MCF 10A (cell line): ENCODE results near the gene TBX5. TPM values are rescaled to one million over a fixed set of nuclear protein-coding genes. Genes with fewer than 3 reads are reported as not detected.

Experiments used
- BruUV-seq: library from RNA; stranded (reverse); fragments of 400-500 nt; replicated peaks from 2 replicates; lab custom pipeline; 2021; lab: Mats Ljungman, UMichigan
- CTCF ChIA-PET: fragments of 300-600 bp; sonication (Branson Sonifier 250); formaldehyde crosslinking; extraction: SDS; loops from one replicate; lab custom pipeline; 2021; ENCODE audit warnings: antibody characterized with exemption, inconsistent platforms; lab: Yijun Ruan, JAX
- POLR2A ChIA-PET: fragments of 300-600, 350-650 bp; sonication (Branson Sonifier 250); formaldehyde crosslinking; extraction: SDS; loops from one replicate; lab custom pipeline; 2020; ENCODE audit warnings: antibody characterized with exemption, inconsistent platforms; lab: Yijun Ruan, JAX
- DNase-seq: peaks from one replicate; pipeline ENCODE4 v3.0.0-alpha.2; 2018; ENCODE audit not compliant: unreplicated experiment
- H3K27ac Mint-ChIP-seq: one replicate; pipeline ENCODE4 v1.8.0; 2022; ENCODE audit warnings: mild to moderate bottlenecking, low read depth, mixed read lengths; ENCODE audit not compliant: unreplicated experiment
- H3K27me3 Mint-ChIP-seq: one replicate; pipeline ENCODE4 v1.8.0; 2022; ENCODE audit warnings: mixed read lengths; ENCODE audit not compliant: insufficient read depth, unreplicated experiment
- H3K36me3 Mint-ChIP-seq: one replicate; pipeline ENCODE4 v1.8.0; 2022; ENCODE audit warnings: mild to moderate bottlenecking, moderate library complexity, mixed read lengths; ENCODE audit not compliant: insufficient read depth, unreplicated experiment
- H3K4me1 Mint-ChIP-seq: one replicate; pipeline ENCODE4 v1.8.0; 2022; ENCODE audit warnings: mixed read lengths; ENCODE audit not compliant: insufficient read depth, unreplicated experiment
- H3K4me3 Mint-ChIP-seq: one replicate; pipeline ENCODE4 v1.8.0; 2022; ENCODE audit warnings: mild to moderate bottlenecking, moderate library complexity, mixed read lengths; ENCODE audit not compliant: unreplicated experiment
- H3K9me3 Mint-ChIP-seq: one replicate; pipeline ENCODE4 v1.8.0; 2022; ENCODE audit warnings: mixed read lengths; ENCODE audit not compliant: unreplicated experiment
- CTCF ChIP-seq: fragments of 200-600 bp; IDR thresholded peaks from one replicate; pipeline ENCODE4 v1.8.0; 2022; ENCODE audit warnings: antibody characterized with exemption, mild to moderate bottlenecking; ENCODE audit not compliant: unreplicated experiment
- intact Hi-C: fragments of 100-400 bp; cut with micrococcal nuclease; formaldehyde crosslinking; loops from 2 replicates; pipeline ENCODE4 v1.14.1; 2022
- total RNA-seq: library from RNA; stranded (reverse); gene quantifications from 2 replicates; pipeline ENCODE4 v1.2.3, GENCODE V29; 2022

TBX5 gene
- total RNA-seq, 1 experiment from 2014 or later = not detected

- no peaks in the 10 kb centered on the region for H3K36me3 Mint-ChIP-seq
Measured at GRCh38 chr12:114406984-114407841, 1.3 kb upstream of the TBX5 start.

GRCh38 chr12:114406316-114406983, 506 bp upstream of the TBX5 start:
- no peak overlapping the region for H3K27ac Mint-ChIP-seq
- no peak for DNase-seq
- no peaks in the 10 kb centered on the region for H3K9me3 Mint-ChIP-seq
- BruUV-seq = no TSS peak
- H3K4me1 Mint-ChIP-seq = no peaks in the 10 kb centered on the region
- ChIA-PET CTCF (interaction anchor here (1.1 kb wide), 1 partner anchor 35 kb away, joined by 3 read pairs; no protein-coding TSS in a partner anchor), POLR2A (no interaction called here)
- no peak overlapping the region for H3K4me3 Mint-ChIP-seq
- H3K36me3 Mint-ChIP-seq = no peaks in the 10 kb centered on the region
- intact Hi-C loops = no loop called here
- TF ChIP-seq CTCF = no peak
- H3K27me3 Mint-ChIP-seq = peaks cover 29% of the 10 kb centered on the region

More at GRCh38 chr12:114406984-114407841, 1.3 kb upstream of the TBX5 start:
- H3K4me3 Mint-ChIP-seq = no peak overlapping the region
- H3K9me3 Mint-ChIP-seq = no peaks in the 10 kb centered on the region
- TF ChIP-seq CTCF = no peak
- CTCF ChIA-PET = interaction anchor here (0.8 to 1.1 kb wide), 2 partner anchors 36 to 1480 kb away, joined by 3 read pairs; no protein-coding TSS in a partner anchor
- peaks cover 22% of the 10 kb centered on the region for H3K27me3 Mint-ChIP-seq
- no TSS peak for BruUV-seq
- intact Hi-C loops = no loop called here
- no peak overlapping the region for H3K27ac Mint-ChIP-seq
- POLR2A ChIA-PET = no interaction called here
- no peak for DNase-seq
- H3K4me1 Mint-ChIP-seq = no peaks in the 10 kb centered on the region

GRCh38 chr12:114404926-114405518, 922 bp downstream of the TBX5 start:
- Mint-ChIP-seq H3K9me3 (no peaks in the 10 kb centered on the region), H3K27ac (no peak overlapping the region), H3K4me1 (no peaks in the 10 kb centered on the region), H3K27me3 (peaks cover 35% of the 10 kb centered on the region), H3K4me3 (no peak overlapping the region), H3K36me3 (no peaks in the 10 kb centered on the region)
- intact Hi-C loops = no loop called here
- DNase-seq = no peak
- BruUV-seq = no TSS peak
- ChIA-PET CTCF (interaction anchor here (0.6 to 1.0 kb wide), 2 partner anchors 12 to 424 kb away, joined by 3 to 5 read pairs; no protein-coding TSS in a partner anchor), POLR2A (no interaction called here)
- no peak for TF ChIP-seq CTCF
